LNCaP clone FGC (cell line): Measurements from ENCODE around the gene SLC9A7.

Source experiments
- DNase-seq: peaks from one replicate; pipeline ENCODE4 v3.0.0-alpha.2; 2011; ENCODE audit warnings: low read depth
- H3K4me3 ChIP-seq: 2 replicates; pipeline ENCODE4 v1.5.1; 2011; ENCODE audit warnings: mild to moderate bottlenecking, low read depth, low read length, control low read depth
- CTCF ChIP-seq: IDR thresholded peaks from 2 replicates; pipeline ENCODE4 v1.5.1; 2012; ENCODE audit warnings: mild to moderate bottlenecking; ENCODE audit not compliant: control insufficient read depth, insufficient read depth; ENCODE audit errors: extremely low read depth

SLC9A7 gene

DNA sequence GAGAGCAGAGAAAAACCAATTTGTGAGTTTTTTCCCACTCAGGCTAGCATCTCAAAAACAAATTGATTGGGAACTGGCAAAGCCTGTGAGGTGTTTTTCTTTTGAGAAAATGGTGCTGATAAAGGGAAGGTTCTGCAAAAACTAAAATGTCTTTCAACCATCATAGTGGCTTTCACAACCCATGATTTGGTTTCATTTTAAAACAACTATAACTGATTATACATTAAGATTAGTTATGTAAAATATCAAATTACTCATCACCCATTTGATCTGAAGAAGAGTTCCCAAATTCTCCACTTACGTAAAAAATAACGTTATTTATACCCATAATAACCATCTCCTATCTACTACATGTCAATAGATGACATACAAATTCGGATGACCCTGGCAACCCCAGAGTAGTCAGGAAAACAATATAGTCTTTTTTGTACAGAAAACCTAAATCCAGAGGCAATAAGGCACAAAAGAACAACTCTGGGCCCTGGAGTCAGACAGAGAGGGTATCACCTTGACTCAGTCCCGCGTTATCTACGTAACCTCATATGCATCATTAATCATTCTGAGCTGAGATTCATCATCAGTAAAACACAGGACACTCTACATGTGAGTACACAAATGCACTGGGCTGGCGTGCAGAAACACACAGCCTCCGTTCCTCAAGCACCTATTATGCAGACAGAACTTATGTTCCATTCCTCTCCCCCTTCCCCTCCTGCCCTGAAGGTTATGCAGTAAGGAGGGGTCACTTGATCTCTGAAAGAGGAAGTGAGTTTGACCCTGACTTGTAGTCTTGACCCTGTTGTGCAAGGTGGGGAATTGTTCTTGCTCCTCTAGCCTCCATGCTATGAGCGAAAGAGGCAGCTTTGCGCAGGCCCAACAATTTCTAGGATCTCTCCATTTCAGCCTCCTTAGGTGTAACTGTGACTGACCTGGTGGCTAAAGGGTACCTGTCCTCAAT is 82.2 kb downstream of the SLC9A7 start:
- no peak for TF ChIP-seq CTCF
- H3K4me3 ChIP-seq: no peak overlapping the region
- no peak for DNase-seq

GRCh38 chrX:46673620-46674359 is 85.1 kb downstream of the SLC9A7 start:
- DNase-seq: no peak
- no peak for TF ChIP-seq CTCF
- H3K4me3 ChIP-seq: no peak overlapping the region

- no peak for DNase-seq
- H3K4me3 ChIP-seq: no peak overlapping the region
- TF ChIP-seq CTCF: no peak
Measured at GRCh38 chrX:46670316-46670715, 88.6 kb downstream of the SLC9A7 start.

DNA sequence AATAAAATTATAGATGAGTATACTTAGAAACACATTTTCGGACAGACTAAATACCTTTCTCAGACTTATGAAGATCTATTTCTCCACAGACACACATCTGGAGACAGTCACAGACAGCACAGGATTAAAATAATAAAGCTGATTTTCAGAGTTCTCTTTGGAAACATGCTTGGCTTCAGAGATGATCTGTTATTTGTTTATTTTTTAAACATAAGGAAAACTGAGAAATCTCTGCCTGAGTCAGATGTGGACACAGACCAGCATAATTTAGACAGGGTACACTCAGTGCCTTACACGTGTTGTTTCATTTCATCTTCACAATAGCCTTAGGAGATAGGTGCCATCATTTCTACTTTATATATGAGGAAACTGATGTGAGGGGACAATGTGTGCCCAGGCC is 92.1 kb downstream of the SLC9A7 start:
- no peak for DNase-seq

DNA sequence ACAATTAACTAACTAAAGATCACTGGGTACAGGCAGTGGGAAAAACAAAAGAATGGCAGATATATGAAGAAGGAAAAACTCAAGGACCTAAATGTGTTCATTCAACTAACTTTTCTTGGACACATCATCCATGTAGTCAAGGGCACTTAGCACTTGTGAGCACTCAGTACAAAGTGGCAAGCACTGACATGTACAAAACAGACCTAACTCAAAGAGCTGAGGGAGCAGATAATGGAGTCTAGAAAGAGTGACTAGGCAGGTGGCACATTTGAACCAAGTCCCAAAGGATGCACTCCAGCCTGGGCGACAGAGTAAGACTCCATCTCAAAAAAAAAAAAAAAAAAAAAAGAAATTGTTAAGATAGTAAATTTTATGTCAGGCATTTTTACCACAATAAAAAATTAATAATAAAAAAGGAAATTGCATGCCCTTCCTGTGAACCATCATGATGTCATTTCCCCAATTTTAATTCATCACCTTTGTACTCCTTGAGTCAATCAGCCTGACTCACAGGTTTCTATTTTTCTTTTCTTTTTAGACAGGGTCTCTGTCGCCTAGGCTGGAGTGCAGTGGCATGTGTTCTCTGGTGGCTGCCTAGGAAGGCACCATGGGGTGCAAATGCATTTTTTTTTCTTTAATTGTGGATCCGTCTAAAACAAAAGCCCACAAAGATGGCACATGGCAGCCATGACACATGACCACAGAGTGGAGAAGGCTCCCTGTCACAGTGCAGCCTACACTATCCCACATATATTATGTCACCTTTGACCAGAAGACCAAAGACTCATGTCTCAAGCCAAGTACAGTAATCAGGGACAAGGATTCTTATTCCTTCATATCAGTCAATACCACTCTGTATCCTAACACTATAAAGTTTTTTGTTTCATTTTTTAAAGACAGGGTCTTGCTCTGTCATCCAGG is 93.4 kb downstream of the SLC9A7 start:
- H3K4me3 ChIP-seq: no peak overlapping the region
- no peak for TF ChIP-seq CTCF
- DNase-seq: no peak

More for the DNA sequence above, 92.1 kb downstream of the SLC9A7 start:
- no peak overlapping the region for H3K4me3 ChIP-seq
- no peak for TF ChIP-seq CTCF

DNA sequence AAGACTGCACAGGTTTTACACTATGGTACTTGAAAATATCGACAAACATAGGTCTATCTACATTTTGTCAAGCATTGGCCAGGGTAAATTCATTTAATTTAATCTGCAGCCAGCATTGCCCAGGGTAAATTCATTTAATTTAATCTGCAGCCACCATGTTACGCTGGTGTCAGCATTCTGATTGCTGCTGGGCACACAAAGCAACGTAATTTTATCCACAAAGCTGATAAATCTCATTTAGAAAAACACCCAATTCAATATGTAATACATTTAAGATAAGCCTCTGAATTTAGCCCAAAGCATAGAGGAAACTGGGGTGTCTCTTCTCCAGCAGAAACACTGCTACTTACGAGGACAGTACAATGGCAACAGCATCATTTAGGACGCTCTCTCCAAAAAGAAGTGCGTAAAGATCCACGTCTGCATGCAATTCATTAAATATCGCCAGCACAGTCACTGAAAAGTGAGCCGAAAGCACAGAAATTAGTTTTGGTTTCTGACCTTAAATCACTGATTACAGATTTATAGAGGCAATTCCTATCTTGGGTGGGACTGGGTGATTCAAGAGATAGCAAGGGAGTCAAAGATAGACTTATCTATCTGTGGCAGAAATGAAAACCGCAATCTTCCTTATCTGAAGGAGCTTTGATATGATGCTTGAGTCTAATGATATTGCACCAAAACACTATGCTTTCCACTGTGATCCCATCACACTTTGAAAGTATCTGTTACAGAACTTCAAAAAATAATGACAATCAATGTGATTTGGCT is 96.5 kb downstream of the SLC9A7 start:
- DNase-seq: no peak
- no peak overlapping the region for H3K4me3 ChIP-seq
- no peak for TF ChIP-seq CTCF
